Measurements from ENCODE around the gene RAP1GAP2. TPM values are rescaled to one million over a fixed set of nuclear protein-coding genes. Genes with fewer than 3 reads are reported as not detected.
"Not testable (repeated sequence)": the region's sequence is repeated elsewhere in the genome, so short reads cannot be mapped to it uniquely, and the experiment has no call there.

The RAP1GAP2 gene
- total RNA-seq, 1 experiment from 2014 or later, result 72.8 TPM

GRCh38 chr17:2784864-2785263 is 11.4 kb upstream of the RAP1GAP2 start:
- Mint-ChIP-seq H3K4me3 (no peak overlapping the region), H3K27ac (peak overlapping the region; percentile 36), H3K36me3 (no peaks in the 10 kb centered on the region), H3K4me1 (peaks cover 4% of the 10 kb centered on the region), H3K27me3 (ENCODE audit: low read depth) (no peaks in the 10 kb centered on the region), H3K9me3 (no peaks in the 10 kb centered on the region)
- TF ChIP-seq CTCF (IDR thresholded peaks at IDR 0.05), result no peak
- ChIA-PET POLR2A (no interaction called here), CTCF (interaction anchor here (0.6 to 3.5 kb wide), 9 partner anchors 8 to 228 kb away, joined by 3 to 70 read pairs (median 6); no protein-coding TSS in a partner anchor)
- DNase-seq (ENCODE audit: low spot score) (no peak), ATAC-seq (no peak)

GRCh38 chr17:2785376-2785775 is 10.9 kb upstream of the RAP1GAP2 start:
- ChIA-PET POLR2A (interaction anchor here (1.1 kb wide), 1 partner anchor 61 kb away, joined by 3 read pairs; no protein-coding TSS in a partner anchor), CTCF (interaction anchor here (0.6 to 3.5 kb wide), 25 partner anchors 9 to 228 kb away, joined by 3 to 70 read pairs (median 7); partner anchors contain the start of genes CCDC92B and RAP1GAP2)
- H3K4me3 Mint-ChIP-seq; DNase-seq (ENCODE audit: low spot score); ATAC-seq; H3K36me3 Mint-ChIP-seq; H3K4me1 Mint-ChIP-seq; H3K27me3 Mint-ChIP-seq (ENCODE audit: low read depth); H3K9me3 Mint-ChIP-seq: not testable (repeated sequence)
- H3K27ac Mint-ChIP-seq, result peak overlapping the region; percentile 68

- POLR2A ChIA-PET, result interaction anchor here (0.5 to 1.1 kb wide), 6 partner anchors 52 to 468 kb away, joined by 3 to 8 read pairs (median 3); no protein-coding TSS in a partner anchor
- ATAC-seq (peak; percentile 97), DNase-seq (ENCODE audit: low spot score) (peak; percentile 99)
- Mint-ChIP-seq H3K4me1 (peaks cover 4% of the 10 kb centered on the region), H3K27me3 (ENCODE audit: low read depth) (no peaks in the 10 kb centered on the region), H3K36me3 (no peaks in the 10 kb centered on the region), H3K9me3 (no peaks in the 10 kb centered on the region), H3K27ac (peak overlapping the region; percentile 45; the same call in 1 of the 2 replicates), H3K4me3 (no peak overlapping the region)
- CTCF ChIA-PET, result interaction anchor here (0.6 to 3.5 kb wide), 36 partner anchors 10 to 229 kb away, joined by 3 to 70 read pairs (median 5); partner anchors contain the start of genes CCDC92B and RAP1GAP2
- TF ChIP-seq MXD4 (CRISPR knock-in tag; IDR thresholded peaks at IDR 0.05; ENCODE audit: borderline replicate concordance) (no peak), ZNF219 (CRISPR knock-in tag; IDR thresholded peaks at IDR 0.05; ENCODE audit: borderline replicate concordance) (no peak), E2F5 (CRISPR knock-in tag; IDR thresholded peaks at IDR 0.05) (no peak), ATF3 (CRISPR knock-in tag; conservative IDR thresholded peaks at IDR 0.05) (no peak), CTCF (IDR thresholded peaks at IDR 0.05) (peak; percentile 81), NFYB (CRISPR knock-in tag; conservative IDR thresholded peaks at IDR 0.05; ENCODE audit: low read depth) (no peak), ZNF396 (CRISPR knock-in tag; IDR thresholded peaks at IDR 0.05; ENCODE audit: borderline replicate concordance) (no peak), ZNF512 (CRISPR knock-in tag; IDR thresholded peaks at IDR 0.05; ENCODE audit: borderline replicate concordance) (no peak), CREM (CRISPR knock-in tag; IDR thresholded peaks at IDR 0.05) (no peak), NFATC4 (CRISPR knock-in tag; IDR thresholded peaks at IDR 0.05) (no peak), AR (CRISPR knock-in tag; IDR thresholded peaks at IDR 0.05) (no peak), ERG (CRISPR knock-in tag; IDR thresholded peaks at IDR 0.05) (no peak)
Observed at GRCh38 chr17:2786176-2786881, 9.9 kb upstream of the RAP1GAP2 start.
